Measurements from ENCODE around the gene BTN2A1.
A peak's percentile ranks its signal among the peaks of the same experiment; 100 is the strongest.

BTN2A1 gene

DNA sequence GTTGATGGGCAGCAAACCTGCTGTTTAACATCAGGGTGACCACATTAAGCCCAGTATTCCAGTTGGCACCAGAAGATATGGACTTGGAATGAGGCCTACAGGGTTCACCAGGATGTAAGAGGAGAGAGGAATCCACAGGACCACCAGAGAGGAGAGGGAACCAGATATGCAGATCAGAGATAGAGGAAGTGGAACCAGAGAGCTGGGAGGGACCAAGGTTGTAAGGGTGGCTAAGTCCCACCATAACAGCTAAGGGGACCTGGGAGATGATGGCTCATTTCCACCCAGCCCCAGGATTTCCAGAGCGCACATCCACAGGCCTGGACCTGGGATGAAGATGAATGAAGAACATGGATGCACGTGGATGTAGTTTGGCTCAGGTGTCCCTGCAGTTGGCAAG, 11.1 kb downstream of the BTN2A1 start:
- DNase-seq (ENCODE audit: low read depth) = no peak

DNA sequence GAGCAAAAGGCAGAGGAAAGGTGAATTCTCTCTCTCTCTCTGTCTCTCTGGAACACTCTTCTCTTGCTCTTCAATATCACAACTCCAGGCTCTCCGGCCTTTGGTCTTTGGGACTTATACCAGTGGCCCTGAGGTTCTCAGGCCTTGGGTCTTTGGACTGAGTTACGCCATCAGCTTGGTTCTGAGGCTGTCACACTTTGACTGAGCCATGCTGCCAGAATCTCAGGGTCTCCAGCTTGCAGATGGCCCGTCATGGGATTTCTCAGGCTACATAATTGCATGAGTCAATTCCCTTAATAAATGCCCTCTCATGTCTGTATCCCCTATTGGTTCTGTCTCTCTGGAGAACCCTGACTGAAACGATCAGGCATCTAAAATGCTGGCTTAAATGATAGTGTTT, 12.9 kb downstream of the BTN2A1 start:
- no peak for DNase-seq (ENCODE audit: low read depth)

DNA sequence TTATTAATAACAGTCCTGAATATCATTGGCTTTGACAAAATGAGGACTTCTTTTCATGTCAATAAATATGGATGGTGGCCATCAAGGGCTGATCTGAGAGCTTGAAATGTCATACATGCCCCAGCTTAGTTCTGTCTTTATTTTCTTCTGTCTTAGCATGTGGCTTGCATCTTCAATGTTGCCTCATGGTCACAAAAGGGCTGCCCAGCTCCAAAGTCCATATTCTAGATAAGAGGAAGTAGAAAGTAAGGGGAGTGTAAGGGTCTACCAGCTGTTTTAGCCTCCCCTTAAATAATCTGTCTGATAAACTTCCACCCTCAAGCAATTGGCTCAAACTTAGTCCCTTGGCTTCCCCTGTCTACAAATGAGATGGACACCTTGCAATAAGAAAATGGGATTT, 14.2 kb downstream of the BTN2A1 start:
- no peak for DNase-seq (ENCODE audit: low read depth)

DNA sequence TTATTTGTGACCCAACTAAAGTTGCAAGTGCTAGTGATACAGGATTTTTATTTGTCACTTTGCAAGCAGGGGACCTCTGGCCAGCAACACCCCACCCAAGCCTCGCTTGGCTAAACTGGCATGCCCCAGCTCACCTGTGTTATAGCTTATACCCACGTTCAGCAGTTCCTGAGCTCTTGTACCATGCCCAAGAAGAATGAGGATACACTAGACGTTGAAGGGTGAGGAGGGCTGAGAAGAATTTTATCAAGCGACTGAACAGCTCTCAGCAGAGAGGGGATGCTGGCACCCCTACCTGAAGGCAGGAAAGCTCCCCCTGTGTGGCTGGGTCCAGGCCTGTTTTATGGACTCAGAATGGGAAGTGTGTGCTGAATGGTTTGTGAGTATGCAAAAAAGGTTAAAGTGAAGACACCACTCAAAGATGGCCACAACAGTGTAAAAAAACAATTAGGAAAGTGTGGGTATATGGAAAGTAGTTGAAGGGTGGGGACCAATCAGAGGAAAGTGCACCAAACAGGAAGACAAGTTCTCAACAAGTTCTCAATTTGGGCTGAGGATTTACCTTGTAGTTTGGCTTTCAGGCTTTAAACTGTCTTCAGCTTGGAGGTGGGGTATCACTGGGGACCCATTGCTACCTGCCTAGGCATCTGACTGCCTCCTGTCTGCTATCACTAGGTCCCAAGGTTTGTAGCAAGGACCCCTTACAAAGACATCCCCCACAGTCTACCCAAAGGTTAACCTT, 15.0 kb downstream of the BTN2A1 start:
- no peak for DNase-seq (ENCODE audit: low read depth)

DNA sequence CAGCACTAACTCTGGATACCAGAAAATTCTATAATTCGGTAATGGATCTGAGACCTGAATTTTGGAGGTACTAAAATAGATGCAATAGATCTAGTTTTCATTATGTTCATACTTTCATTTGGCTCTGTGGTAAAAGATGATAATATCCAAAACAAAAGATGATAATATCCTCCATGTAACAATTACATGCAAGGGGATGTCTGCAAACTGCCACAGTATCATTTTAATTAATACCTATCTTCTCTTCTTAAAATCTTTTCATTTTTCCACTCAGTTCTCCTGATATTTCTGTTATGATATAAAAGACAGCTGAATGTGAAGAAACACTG, 15.6 kb downstream of the BTN2A1 start:
- DNase-seq (ENCODE audit: low read depth) = no peak

DNA sequence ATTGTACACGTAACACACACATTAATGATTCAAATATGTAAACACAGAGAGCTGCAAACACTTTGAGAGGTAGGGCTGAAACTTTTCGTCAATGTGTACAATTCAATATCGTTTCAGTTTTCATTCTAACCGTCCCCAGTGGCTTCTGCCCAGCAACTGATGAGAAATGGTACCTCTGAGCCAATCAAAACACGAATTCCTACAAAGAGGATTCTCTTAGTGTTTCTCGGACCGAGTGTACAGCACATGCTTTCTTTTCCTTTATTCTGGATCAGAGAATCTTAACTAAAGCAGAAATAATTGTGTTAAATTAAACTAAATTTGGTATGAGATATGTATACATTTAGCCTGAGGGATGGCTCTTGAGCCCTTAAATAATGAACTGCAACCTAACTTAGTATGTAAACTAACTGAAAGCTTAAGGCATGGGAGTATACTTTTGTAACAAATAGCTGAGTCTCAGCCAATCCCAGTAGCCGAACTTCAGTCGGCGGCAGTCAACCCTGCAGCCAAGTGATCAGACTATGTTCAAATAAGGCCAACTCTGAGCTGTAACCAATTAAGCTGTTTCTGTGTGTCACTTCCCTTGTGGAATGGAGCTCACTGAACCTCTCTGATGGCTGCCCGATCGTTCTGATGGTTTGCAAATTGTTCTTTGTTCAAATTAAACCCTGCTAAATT, 16.1 kb downstream of the BTN2A1 start:
- peak; percentile 91 for DNase-seq (ENCODE audit: low read depth)

DNA sequence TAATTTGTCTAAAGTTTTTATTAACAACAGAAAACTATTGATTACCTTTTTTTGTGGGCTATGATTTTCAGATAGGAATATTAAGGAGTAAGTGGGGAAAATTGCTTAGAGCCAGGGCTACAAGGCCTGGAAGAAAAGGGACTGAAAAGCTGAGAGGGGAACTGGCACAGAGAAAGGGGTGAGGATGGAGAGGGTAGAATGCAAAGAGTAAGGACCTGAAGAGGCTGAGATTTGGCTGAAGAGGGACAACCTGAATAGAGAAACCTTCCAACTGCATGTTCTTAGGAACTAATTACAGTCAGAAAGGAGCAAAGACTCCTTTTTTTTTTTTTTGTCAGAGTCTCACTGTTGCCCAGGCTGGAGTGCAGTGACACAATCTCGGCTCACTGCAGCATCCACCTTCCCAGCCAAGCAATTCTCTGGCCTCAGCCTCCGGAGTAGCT, 16.7 kb downstream of the BTN2A1 start:
- no peak for DNase-seq (ENCODE audit: low read depth)

DNA sequence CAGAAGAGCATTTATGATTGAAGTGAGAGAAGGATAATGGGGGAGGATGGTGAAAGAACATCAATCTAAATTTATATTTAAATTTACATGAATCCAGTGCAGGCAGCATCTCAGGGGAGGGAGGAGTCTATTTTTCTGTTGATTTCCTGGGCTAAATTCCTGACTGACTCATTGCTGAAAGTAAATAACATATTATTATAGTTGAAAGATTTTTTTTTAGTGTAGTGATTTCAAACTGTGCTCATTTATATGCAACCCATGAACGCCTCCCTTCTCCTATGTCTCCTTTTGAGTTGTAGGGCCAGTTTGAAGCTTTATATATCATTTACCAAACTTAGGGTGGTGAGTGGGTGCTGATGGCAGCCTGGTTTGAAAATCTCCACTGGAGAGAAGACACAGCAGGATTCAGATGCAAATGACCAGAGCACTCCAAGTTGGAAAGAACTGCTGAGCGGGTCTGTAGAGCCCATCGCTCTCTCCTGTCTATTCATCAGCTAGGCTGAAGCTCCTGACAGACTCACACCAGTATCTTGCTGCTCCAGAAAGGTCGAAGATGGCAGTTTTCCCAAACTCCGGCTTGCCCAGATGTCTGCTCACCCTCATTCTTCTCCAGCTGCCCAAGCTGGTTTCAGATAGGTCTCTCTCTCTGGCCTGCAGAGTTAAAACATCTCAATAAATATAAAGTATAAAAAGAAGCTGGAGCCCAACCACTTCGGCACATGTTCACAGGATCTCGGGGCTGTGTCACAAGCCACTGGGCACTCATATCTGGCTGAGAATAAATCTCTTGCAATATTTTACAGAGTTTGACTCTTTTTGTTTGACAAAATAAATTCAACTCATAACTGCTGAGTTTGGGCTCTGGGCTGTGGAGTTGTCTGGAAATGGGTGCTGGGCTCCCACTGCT, 18.3 kb downstream of the BTN2A1 start:
- DNase-seq (ENCODE audit: low read depth) = no peak

DNA sequence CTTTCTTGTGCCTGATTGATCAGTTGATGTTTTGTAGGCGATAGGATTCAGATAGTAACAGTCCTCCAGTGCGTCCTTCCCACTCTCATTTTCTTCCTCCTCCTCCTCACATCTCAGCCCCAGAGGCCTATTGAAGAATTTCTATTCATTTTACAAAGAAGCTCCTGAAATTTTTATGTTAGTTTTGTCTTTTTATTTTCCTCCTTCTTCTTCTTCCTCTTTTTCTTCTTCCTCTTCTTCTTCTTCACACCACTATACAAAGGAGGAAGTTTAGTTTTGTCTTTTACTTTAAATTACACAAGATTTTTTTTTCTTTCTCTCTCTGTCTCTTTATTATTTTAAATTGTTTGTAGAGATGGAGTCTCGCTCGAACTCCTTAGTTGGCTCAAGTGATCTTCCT, 19.1 kb downstream of the BTN2A1 start:
- DNase-seq (ENCODE audit: low read depth) = no peak

DNA sequence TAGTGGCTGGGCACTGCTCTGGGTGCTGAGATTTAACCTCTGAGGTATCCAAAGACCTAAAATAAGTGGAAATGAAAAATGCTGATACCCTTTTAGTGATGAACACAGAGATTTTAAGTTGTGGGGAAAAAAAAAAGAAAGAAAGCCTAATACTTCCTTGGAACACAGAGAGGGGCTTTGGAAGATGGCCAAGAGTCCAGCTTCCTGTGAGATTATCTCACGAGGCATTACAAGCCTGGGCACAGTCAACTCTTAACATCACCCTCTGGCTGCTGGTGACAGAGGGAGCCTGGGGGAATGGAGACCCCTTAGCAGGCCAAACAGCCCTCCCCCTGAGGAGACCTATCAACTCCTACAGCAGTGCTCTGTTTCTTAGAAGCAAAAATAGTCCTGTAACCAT, 19.7 kb downstream of the BTN2A1 start:
- no peak for DNase-seq (ENCODE audit: low read depth)

DNA sequence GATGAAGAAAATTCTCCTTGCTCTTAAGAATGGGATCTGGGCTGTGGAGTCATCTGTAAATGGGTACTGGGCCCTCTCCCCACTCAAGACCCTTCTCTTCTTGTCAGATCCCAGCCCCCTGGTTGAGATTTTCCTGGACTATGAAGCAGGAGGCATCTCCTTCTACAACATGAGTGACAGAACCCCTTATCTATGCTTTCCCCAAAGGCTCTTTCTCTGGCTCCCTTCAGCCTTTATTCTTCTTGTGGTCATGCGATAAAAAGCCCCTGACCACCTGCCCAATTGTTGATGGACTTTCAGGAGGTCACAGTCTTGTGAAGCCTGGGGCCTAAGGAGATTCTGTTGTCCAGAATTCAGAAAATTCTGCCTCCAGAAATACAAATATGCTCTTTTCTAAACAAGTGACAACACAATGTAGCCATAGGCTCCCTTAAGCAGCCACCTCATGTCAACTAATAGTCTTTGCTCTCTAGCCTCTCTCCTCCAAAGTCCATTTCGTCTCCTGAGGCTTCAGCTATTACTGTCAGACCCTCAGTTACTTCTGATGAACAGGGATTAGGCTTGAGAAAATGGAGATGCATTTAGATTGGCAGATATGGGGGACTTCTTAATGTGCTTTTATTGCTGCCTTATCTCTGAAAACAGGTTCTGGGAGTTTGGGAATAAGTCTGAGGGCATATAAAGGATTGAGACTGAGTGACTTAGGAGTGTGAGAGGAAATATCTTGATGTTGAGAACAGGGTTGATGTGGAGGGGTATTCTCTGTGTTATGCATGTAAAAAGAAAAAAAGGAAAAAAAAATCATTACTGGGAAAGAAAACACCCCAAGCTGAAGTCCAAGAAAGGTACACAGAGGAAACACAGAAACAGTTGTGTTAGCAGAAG, 20.6 kb downstream of the BTN2A1 start:
- no peak for DNase-seq (ENCODE audit: low read depth)

DNA sequence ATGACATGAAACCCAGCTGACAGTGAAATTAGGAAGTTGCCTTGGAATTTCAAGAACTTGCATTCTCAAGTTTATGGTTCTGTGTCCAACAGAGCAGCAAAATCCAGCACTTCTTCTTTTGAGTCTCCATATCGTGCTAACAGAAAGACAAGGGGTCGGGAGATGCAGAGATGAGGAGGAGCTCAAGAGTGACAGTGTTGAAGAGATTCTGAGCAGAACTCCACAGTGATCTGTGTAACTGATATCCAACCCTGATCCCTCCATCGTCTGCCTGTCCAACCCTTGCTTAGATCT, 21.2 kb downstream of the BTN2A1 start:
- no peak for DNase-seq (ENCODE audit: low read depth)

DNA sequence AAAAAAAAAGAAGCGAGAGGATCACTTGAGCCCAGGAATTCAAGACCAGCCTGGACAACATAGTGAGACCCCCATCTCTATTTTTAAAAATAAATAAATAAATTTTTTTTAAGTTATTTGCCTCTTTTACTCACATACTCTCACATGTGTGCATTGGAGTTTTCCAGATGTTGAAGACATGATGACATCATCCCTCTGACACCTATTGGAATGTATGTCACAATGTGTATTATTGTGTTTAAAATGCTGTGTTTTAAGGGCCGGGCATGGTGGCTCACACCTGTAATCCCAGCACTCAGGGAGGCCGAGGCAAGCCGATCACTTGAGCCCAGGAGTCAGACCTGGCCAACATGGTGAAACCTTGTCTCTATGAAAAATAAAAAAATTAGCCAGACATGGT, 24.6 kb downstream of the BTN2A1 start:
- no peak for DNase-seq (ENCODE audit: low read depth)

DNA sequence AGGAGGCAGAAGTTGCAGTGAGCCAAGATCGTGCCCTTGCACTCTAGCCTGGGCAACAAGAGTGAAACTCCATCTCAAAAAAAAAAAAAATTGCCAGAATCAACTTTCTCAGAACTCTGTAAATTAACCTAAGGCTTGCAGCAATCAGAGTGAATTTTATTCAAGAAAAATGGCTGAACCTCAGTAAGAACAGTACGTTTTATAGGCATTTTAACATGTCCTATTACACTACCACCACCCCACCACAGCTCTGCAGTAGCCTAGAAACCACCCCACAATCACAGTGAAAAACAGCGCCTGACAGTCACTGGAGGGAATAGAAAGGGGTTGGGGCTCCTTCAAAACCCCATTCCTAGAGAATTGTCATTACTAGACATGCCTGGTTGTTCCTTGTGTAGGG, 26.0 kb downstream of the BTN2A1 start:
- DNase-seq (ENCODE audit: low read depth) = no peak

DNA sequence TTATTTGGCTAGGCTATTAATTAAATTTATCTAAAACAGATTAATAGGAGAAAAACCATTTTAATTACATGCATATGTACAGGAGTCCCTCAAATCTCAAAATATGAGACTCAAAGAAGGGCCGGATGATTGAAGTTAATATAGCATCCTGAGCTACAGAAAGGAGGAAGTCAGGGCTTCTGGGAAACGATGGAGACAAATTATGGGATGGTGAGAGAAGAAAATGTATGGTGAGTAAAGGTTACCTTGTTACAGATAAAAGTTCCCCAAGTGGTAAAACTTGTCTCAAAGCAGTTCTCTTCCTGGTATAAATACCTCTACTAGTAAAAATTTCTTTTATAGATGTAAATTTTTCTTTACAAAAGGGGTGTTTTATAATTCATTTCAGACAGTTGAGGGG, 26.4 kb downstream of the BTN2A1 start:
- DNase-seq (ENCODE audit: low read depth) = no peak

DNA sequence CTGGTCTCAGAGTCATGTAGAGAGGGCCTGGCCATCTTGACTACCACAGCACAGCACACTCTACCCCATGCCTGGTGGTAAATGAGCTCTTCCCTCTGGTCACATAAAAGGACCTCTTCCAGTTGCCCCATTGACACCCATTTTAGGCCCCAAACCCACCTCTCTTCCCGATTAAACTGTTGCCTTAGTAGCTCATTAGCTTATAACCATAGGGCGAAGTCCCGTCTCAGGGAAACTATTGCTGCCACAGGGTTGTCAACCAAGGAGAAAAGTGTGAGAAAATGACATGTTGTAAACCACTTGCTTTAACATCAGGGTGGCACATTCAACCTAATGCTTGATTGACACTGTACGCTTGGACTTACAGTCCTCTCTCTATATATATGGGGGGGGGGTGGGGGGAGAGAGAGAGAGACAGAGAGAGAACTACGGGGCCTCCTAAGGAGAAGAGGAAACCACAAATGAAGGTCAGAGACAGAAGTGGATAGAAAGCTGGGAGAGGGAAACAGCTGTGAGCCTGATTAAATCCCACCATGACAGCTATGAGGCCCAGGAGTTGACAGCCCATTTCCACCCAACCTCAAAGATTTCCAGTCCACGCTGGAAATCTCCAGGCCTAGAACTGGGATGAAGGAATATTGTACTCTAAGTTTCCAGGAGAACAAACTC, 27.5 kb downstream of the BTN2A1 start:
- DNase-seq (ENCODE audit: low read depth) = no peak

DNA sequence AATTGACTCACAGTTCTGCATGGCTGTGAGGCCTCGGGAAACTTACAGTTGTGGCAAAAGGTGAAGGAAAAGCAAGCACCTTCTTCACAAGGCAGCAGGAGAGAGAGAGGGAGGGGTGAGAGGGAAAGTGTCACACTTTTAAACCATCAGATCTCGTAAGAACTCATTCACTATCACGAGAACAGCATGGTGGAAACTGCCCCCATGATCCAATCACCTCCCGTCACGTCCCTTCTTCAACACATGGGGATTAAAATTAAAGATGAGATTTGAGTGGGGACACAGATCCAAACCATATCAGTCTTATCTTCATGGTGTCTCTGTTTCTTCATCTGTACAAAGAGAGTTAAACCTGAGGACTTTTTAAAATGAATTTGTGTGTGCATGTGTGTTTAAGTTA, 28.6 kb downstream of the BTN2A1 start:
- DNase-seq (ENCODE audit: low read depth) = no peak

DNA sequence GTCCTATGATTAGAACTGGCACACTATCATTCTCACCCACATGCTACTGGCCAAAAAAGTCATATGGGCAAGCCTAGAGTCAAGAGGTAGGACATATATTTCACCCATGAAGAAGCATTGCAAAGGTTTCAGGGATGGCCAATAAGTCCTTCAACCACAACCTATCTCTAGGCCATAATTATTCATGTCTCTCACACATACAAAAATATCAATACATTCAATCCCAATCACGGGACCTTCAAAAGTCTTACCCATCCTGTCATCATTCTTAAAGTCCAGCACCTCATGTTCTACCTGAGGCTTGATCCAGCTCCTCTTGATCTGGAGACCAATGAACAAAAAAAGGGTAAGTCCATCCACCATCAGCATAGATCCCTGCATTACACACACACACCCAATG, 29.7 kb downstream of the BTN2A1 start:
- DNase-seq (ENCODE audit: low read depth) = no peak

DNA sequence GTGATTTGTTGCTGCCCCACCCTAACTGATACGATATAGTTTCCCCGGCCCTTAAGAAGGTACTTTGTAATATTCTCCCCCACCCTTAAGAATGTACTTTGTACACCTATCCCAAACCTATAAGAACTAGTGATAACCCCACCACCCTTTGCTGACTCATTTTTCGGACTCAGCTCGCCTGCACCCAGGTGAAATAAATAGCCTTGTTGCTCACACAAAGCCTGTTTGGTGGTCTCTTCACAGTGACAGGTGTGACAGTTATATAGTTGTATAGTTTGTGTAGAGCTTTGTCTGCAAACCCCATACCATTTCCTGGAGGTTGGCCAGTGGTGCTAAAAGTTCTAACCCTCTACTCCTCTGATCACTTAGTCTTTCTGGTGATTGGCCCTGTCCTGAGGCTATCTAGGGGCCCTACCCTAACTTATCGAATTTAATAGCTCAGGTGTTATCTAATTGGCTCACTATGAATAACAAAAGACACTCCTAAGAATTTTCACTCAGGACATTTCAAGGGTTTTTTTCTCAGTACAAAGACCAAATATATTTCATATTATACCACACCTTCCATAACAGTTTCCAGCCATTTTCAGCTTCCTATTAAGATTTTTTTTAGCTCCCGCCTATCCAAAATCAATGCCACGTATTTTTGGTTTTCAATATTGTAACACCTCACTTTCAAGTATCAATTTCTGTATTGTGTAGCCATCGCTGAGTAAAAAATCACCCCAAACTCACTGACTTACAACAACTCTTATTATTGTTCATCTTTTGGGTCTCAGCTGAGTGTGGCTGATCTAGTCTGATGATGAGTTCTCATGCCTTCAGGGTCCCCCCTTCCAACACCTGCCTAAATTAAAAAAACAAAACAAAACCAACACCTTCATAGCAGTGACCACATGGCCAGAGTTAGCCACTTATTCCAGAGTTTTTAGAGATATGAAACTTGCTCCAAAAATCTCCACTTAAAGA, 32.5 kb downstream of the BTN2A1 start:
- DNase-seq (ENCODE audit: low read depth) = no peak

DNA sequence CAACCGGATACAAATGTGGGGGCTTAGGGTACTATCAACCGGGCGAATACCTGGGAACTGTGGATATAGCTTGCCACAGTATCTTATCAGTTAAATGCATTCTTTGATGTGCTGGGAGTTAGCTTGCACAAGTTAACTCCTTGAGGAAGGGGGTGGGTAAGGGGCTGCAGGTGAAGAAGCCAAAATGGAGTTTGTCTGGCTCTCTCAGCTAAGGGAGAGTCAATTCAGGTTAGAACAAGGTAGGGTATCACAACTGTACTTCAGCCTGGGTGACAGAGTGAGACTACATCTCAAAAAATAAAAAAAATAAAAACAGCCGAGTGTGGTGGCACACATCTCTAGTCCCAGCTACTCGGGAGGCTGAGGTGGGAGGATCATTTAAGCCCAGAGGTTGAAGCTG, 33.8 kb downstream of the BTN2A1 start:
- DNase-seq (ENCODE audit: low read depth) = no peak
